ENCODE data around the gene HUNK. TPM values are rescaled to one million over a fixed set of nuclear protein-coding genes. Genes with fewer than 3 reads are reported as not detected.

The HUNK gene
- total and polyA plus RNA-seq, 2 of the 8 experiments (the other 6 are each of a cell fraction or from before 2014, with no cell fraction given) = 1.9 to 10.2 TPM

GRCh38 chr21:31879241-31879650 lies 6.4 kb downstream of the HUNK start:
- Histone ChIP-seq H3K27me3 (replicated peaks in 1 of 4; ENCODE audit: control insufficient read depth in 3 of 4, extremely low read depth in 1 of 4, insufficient read depth in 3 of 4, low read length in 3 of 4) (peaks cover 0 to 3% (median 0%) of the 10 kb centered on the region in 4 experiments; a peak in 3 of 7 replicates), H4K8ac (ENCODE audit: extremely low read depth, insufficient read depth, low read length) (no peak overlapping the region; the same call in 1 of the 2 replicates), H3K4me1 (replicated peaks in 1 of 4; ENCODE audit: control insufficient read depth in 3 of 4, insufficient read depth in 4 of 4, low read length in 3 of 4) (peaks cover 4 to 20% (median 10%) of the 10 kb centered on the region in 4 experiments), H3K9me3 (ENCODE audit: insufficient read depth in 2 of 2, low read depth in 1 of 2, low read length in 1 of 2) (no peaks in the 10 kb centered on the region), H2BK20ac (ENCODE audit: low read length) (no peak overlapping the region), H3K79me1 (ENCODE audit: low read depth, low read length) (peaks cover 5% of the 10 kb centered on the region; the same call in 1 of the 2 replicates), H3K4me3 (ENCODE audit: extremely low read depth in 1 of 4, insufficient read depth in 2 of 4, low read depth in 3 of 4, low read length in 4 of 4) (no peak overlapping the region), H3K56ac (replicated peaks; ENCODE audit: insufficient read length, low read depth, low read length) (no peak overlapping the region), H2BK5ac (ENCODE audit: low read depth, low read length) (no peak overlapping the region), H3K14ac (ENCODE audit: insufficient read length) (no peak overlapping the region), H3K23me2 (ENCODE audit: low read depth, low read length) (peaks cover 5% of the 10 kb centered on the region; the same call in 1 of the 2 replicates), H4K20me1 (replicated peaks in 1 of 2; ENCODE audit: control insufficient read depth in 1 of 2, insufficient read depth in 2 of 2, low read length in 2 of 2) (peaks cover 0 to 2% of the 10 kb centered on the region in 2 experiments), H2BK12ac (ENCODE audit: low read depth, low read length) (no peak overlapping the region), H3K23ac (ENCODE audit: insufficient read length) (no peak overlapping the region), H2AK5ac (ENCODE audit: low read depth, low read length) (no peak overlapping the region), H3K18ac (ENCODE audit: extremely low read depth, low read length) (no peak overlapping the region), H4K91ac (replicated peaks; ENCODE audit: insufficient read length, low read length) (no peak overlapping the region), H3K9ac (replicated peaks in 1 of 4; ENCODE audit: extremely low read depth in 1 of 4, low read depth in 3 of 4, low read length in 3 of 4) (no peak overlapping the region), H3K4ac (replicated peaks; ENCODE audit: insufficient read length, low read depth, low read length) (no peak overlapping the region), H3K79me2 (ENCODE audit: control insufficient read depth in 1 of 2, insufficient read depth in 2 of 2, low read length in 2 of 2) (peaks cover 0 to 42% of the 10 kb centered on the region in 2 experiments; a peak in 3 of 4 replicates), H2BK120ac (replicated peaks; ENCODE audit: low read depth, low read length) (no peak overlapping the region), H4K5ac (ENCODE audit: insufficient read length, low read depth, low read length) (no peak overlapping the region), H2AFZ (ENCODE audit: low read length) (no peak overlapping the region), H3K36me3 (ENCODE audit: control insufficient read depth in 2 of 4, insufficient read depth in 4 of 4, low read length in 3 of 4) (no peaks in the 10 kb centered on the region), H3K27ac (ENCODE audit: low read depth, low read length) (no peak overlapping the region), H2BK15ac (ENCODE audit: low read length) (no peak overlapping the region), H3K4me2 (ENCODE audit: insufficient read depth in 1 of 2, low read depth in 2 of 2, low read length in 2 of 2) (no peak overlapping the region)
- ChIA-PET CTCF (ENCODE audit: partially characterized antibody) (interaction anchor here (1.4 to 2.3 kb wide), 2 partner anchors 10 to 15 kb away, joined by 4 to 11 read pairs; no protein-coding TSS in a partner anchor), POLR2A (ENCODE audit: partially characterized antibody) (interaction anchor here (0.8 to 1.5 kb wide), 3 partner anchors 12 to 349 kb away, joined by 3 to 5 read pairs (median 4); no protein-coding TSS in a partner anchor)
- WGBS, 2 experiments (ENCODE audit: extremely low coverage in 1 of 2, insufficient coverage in 1 of 2, insufficient read length in 1 of 2, insufficient replicate concordance in 2 of 2, low coverage in 1 of 2, low lambda C conversion rate in 2 of 2, missing lambda C conversion rate in 1 of 2) = 84% methylated on average over 10 of the region's 10 CpGs; no CpG with 5 or more reads in 1 of the 2 experiments
- FAIRE-seq (no peak), DNase-seq (ENCODE audit: low read depth in 1 of 2, low spot score in 2 of 2) (no peak)
- TF ChIP-seq KDM4A (IDR thresholded peaks at IDR 0.05; ENCODE audit: low read depth, low read length, severe bottlenecking) (no peak), SIN3A (conservative IDR thresholded peaks at IDR 0.05 in 1 of 2, IDR thresholded peaks at IDR 0.05 in 1 of 2; ENCODE audit: low read depth in 1 of 2, low read length in 2 of 2) (no peak), CHD1 (IDR thresholded peaks at IDR 0.05; ENCODE audit: low read depth, low read length) (no peak), YY1 (IDR thresholded peaks at IDR 0.05; ENCODE audit: low read depth, low read length) (no peak)
